ENCODE results near the gene SNED1. TPM values are rescaled to one million over a fixed set of nuclear protein-coding genes. Genes with fewer than 3 reads are reported as not detected.
"Not testable (repeated sequence)": the region's sequence is repeated elsewhere in the genome, so short reads cannot be mapped to it uniquely, and the experiment has no call there.

Gene SNED1
- total RNA-seq, 1 experiment from 2014 or later, result 22.0 TPM

DNA sequence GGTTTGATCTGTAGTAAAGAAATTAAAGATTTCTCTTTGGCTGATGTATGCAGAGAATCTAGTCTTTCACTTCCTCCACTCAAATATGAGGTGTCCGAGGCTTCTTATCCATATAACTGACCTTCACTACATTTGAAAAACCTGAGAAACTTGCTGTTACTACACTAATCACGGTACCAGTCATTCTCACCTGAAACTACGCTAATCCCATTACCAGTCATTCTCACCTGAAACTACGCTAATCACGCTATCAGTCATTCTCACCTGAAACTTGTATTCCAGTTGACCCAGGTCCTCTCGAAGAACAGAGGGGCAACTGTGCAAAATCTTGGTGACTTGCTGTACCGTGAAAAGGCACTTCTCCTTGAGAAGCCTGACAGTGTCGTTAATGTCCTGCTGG, 98.6 kb downstream of the SNED1 start:
- ChIA-PET POLR2A (interaction anchor here (1.3 to 1.4 kb wide), 2 partner anchors 12 to 38 kb away, joined by 3 to 5 read pairs; no protein-coding TSS in a partner anchor), CTCF (interaction anchor here (0.6 kb wide), 1 partner anchor 19 kb away, joined by 3 read pairs; no protein-coding TSS in a partner anchor)
- H3K36me3 Mint-ChIP-seq (ENCODE audit: insufficient read depth, unreplicated experiment), result peaks cover 56% of the 10 kb centered on the region
- no peaks in the 10 kb centered on the region for H3K27me3 Mint-ChIP-seq (ENCODE audit: insufficient read depth, unreplicated experiment)
- H3K4me1 Mint-ChIP-seq (ENCODE audit: insufficient read depth, unreplicated experiment), result peaks cover 12% of the 10 kb centered on the region
- DNase-seq (ENCODE audit: unreplicated experiment), result no peak
- BruUV-seq (replicated peaks), result no TSS peak
- no peak overlapping the region for H3K4me3 Mint-ChIP-seq (ENCODE audit: unreplicated experiment)
- TF ChIP-seq, protein P1, sequence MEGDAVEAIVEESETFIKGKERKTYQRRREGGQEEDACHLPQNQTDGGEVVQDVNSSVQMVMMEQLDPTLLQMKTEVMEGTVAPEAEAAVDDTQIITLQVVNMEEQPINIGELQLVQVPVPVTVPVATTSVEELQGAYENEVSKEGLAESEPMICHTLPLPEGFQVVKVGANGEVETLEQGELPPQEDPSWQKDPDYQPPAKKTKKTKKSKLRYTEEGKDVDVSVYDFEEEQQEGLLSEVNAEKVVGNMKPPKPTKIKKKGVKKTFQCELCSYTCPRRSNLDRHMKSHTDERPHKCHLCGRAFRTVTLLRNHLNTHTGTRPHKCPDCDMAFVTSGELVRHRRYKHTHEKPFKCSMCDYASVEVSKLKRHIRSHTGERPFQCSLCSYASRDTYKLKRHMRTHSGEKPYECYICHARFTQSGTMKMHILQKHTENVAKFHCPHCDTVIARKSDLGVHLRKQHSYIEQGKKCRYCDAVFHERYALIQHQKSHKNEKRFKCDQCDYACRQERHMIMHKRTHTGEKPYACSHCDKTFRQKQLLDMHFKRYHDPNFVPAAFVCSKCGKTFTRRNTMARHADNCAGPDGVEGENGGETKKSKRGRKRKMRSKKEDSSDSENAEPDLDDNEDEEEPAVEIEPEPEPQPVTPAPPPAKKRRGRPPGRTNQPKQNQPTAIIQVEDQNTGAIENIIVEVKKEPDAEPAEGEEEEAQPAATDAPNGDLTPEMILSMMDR (IDR thresholded peaks at IDR 0.05; ENCODE audit: unreplicated experiment), result no peak
- no peak overlapping the region for H3K27ac Mint-ChIP-seq (ENCODE audit: low read depth, unreplicated experiment)
- H3K9me3 Mint-ChIP-seq (ENCODE audit: unreplicated experiment), result no peaks in the 10 kb centered on the region
- intact Hi-C loops (cut with micrococcal nuclease), result no loop called here

DNA sequence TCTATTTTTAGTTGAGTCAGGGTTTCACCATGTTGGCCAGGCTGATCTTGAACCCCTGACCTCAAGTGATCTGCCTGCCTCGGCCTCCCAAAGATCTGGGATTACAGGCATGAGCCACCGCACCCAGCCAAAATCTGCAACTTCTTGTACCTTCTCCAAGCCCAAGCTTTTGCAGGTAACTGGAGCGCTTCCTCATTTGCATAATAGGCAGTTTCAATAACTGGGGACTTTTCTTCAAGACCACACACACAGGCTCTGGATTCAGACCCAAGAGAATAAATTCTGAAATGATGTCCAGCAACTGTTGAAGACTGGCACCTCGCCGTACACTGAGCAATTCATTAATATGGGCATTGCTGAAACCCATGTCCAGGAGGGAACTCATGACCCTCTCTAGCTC, 100.8 kb downstream of the SNED1 start:
- Mint-ChIP-seq H3K27me3 (ENCODE audit: insufficient read depth, unreplicated experiment) (no peaks in the 10 kb centered on the region), H3K4me1 (ENCODE audit: insufficient read depth, unreplicated experiment) (peaks cover 17% of the 10 kb centered on the region), H3K36me3 (ENCODE audit: insufficient read depth, unreplicated experiment) (peaks cover 52% of the 10 kb centered on the region), H3K9me3 (ENCODE audit: unreplicated experiment) (no peaks in the 10 kb centered on the region), H3K4me3 (ENCODE audit: unreplicated experiment) (no peak overlapping the region), H3K27ac (ENCODE audit: low read depth, unreplicated experiment) (no peak overlapping the region)
- intact Hi-C loops (cut with micrococcal nuclease), result no loop called here
- CTCF ChIA-PET, result interaction anchor here (0.5 to 0.7 kb wide), 3 partner anchors 20 to 45 kb away, joined by 3 read pairs; no protein-coding TSS in a partner anchor
- POLR2A ChIA-PET, result interaction anchor here (4.4 kb wide), 1 partner anchor 38 kb away, joined by 22 read pairs; no protein-coding TSS in a partner anchor
- TF ChIP-seq, protein P1 (IDR thresholded peaks at IDR 0.05; ENCODE audit: unreplicated experiment), result no peak
- no TSS peak for BruUV-seq (replicated peaks)
- no peak for DNase-seq (ENCODE audit: unreplicated experiment)

DNA sequence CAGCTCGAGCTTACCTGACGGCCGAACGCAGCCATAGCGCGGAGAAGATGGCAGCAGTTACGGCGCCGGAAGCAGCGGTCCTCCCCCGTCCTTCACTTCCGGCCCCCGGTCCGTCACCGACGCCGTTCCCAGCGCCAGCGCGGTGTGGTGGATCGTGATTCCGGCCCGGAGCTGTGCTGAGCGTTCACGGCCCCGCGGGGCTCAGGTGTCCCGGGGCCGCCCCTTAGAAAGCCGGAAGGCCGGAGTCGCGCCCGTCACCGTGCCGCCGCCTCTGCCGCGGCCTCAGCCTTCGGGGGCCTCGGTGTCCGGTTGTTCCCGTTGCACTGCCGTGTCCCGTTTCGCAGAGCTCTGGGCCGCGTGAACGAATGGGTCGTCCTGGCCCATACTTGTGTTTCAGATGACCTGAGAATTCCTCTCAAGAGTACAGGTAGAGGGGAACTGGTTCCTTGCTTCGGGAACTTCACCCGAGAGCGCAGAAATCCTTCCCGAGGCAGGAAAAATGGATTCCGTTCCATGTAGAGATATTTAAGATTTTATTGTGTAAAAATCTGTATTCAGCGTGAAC, 103.9 kb downstream of the SNED1 start, which contains the start of gene MTERF4:
MTERF4 (minus strand) TSS at position 49 of the 565 bp plus-strand sequence; CDS start at position 35, 14 bp downstream.
- Mint-ChIP-seq H3K9me3 (ENCODE audit: unreplicated experiment) (no peaks in the 10 kb centered on the region), H3K27me3 (ENCODE audit: insufficient read depth, unreplicated experiment) (no peaks in the 10 kb centered on the region), H3K36me3 (ENCODE audit: insufficient read depth, unreplicated experiment) (peaks cover 26% of the 10 kb centered on the region), H3K27ac (ENCODE audit: low read depth, unreplicated experiment) (peak within 1 kb of the TSS; percentile 92), H3K4me3 (ENCODE audit: unreplicated experiment) (peak within 1 kb of the TSS; percentile 94), H3K4me1 (ENCODE audit: insufficient read depth, unreplicated experiment) (peaks cover 11% of the 10 kb centered on the region)
- DNase-seq (ENCODE audit: unreplicated experiment), result peak; percentile 88
- no TSS peak for BruUV-seq (replicated peaks)
- ChIA-PET POLR2A (interaction anchor here (0.5 to 4.4 kb wide), 27 partner anchors 9 to 541 kb away, joined by 3 to 38 read pairs (median 4); partner anchors contain the start of genes ATG4B, CAPN10, DUSP28 and PASK), CTCF (interaction anchor here (1.0 kb wide), 1 partner anchor 17 kb away, joined by 3 read pairs; no protein-coding TSS in a partner anchor)
- TF ChIP-seq, protein P1 (IDR thresholded peaks at IDR 0.05; ENCODE audit: unreplicated experiment), result no peak
- intact Hi-C loops (cut with micrococcal nuclease), result loop anchor here (2.0 kb wide), 1 partner anchor 46 kb away; the partner anchor contains the start of gene PASK

DNA sequence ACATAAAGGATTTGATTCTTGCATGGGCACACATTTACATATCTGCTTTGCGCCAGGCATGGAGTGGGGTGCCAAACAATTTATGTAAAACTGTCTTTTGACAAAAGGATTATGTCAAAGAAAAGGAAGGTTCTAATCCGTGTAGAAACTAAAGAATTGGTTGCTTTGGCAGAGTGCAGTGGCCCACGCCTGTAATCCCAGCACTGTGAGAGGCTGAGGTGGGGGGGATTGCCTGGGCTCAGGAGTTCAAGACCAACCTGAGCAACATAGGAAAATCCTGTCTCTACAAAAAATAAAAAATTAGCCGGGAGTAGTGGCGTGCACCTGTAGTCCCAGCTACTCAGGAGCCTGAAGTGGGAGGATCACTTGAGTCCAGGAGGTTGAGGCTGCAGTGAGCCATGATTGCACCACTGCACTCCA, 104.8 kb downstream of the SNED1 start:
- Mint-ChIP-seq H3K27me3 (ENCODE audit: insufficient read depth, unreplicated experiment) (no peaks in the 10 kb centered on the region), H3K27ac (ENCODE audit: low read depth, unreplicated experiment) (peak overlapping the region; percentile 92), H3K4me3 (ENCODE audit: unreplicated experiment) (peak overlapping the region; percentile 94), H3K9me3 (ENCODE audit: unreplicated experiment) (no peaks in the 10 kb centered on the region), H3K36me3 (ENCODE audit: insufficient read depth, unreplicated experiment) (peaks cover 26% of the 10 kb centered on the region), H3K4me1 (ENCODE audit: insufficient read depth, unreplicated experiment) (peaks cover 11% of the 10 kb centered on the region)
- BruUV-seq (replicated peaks), result no TSS peak
- intact Hi-C loops (cut with micrococcal nuclease), result loop anchor here (2.0 kb wide), 1 partner anchor 46 kb away; the partner anchor contains the start of gene PASK
- ChIA-PET POLR2A (interaction anchor here (0.8 to 4.4 kb wide), 3 partner anchors 9 to 47 kb away, joined by 3 to 38 read pairs (median 22); partner anchors contain the start of genes PASK and PPP1R7), CTCF (interaction anchor here (0.7 kb wide), 3 partner anchors 94 to 812 kb away, joined by 3 to 4 read pairs (median 3); no protein-coding TSS in a partner anchor)
- no peak for DNase-seq (ENCODE audit: unreplicated experiment)
- TF ChIP-seq, protein P1 (IDR thresholded peaks at IDR 0.05; ENCODE audit: unreplicated experiment), result no peak

DNA sequence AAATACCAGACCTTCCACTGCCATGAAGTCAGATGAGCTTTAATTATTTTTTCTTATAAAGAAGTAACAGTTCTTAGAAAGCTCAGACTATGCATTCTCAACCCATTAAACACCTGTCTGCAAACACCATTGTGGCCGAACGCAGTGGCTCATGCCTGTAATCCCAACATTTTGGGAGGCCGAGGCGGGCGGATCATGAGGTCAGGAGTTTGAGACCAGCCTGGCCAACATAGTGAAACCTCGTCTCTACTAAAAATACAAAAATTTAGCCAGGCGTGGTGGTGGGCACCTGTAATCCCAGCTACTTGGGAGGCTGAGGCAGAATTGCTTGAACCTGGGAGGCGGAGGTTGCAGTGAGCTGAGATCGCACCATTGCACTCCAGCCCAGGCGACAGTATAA, 106.2 kb downstream of the SNED1 start:
- peaks cover 14% of the 10 kb centered on the region for H3K36me3 Mint-ChIP-seq (ENCODE audit: insufficient read depth, unreplicated experiment)
- CTCF ChIA-PET, result interaction anchor here (0.6 kb wide), 1 partner anchor 237 kb away, joined by 5 read pairs; no protein-coding TSS in a partner anchor
- POLR2A ChIA-PET, result interaction anchor here (1.0 kb wide), 1 partner anchor 45 kb away, joined by 3 read pairs; the partner anchor contains the start of gene PASK
- BruUV-seq (replicated peaks); H3K27ac Mint-ChIP-seq (ENCODE audit: low read depth, unreplicated experiment); H3K4me1 Mint-ChIP-seq (ENCODE audit: insufficient read depth, unreplicated experiment); H3K9me3 Mint-ChIP-seq (ENCODE audit: unreplicated experiment); H3K4me3 Mint-ChIP-seq (ENCODE audit: unreplicated experiment); H3K27me3 Mint-ChIP-seq (ENCODE audit: insufficient read depth, unreplicated experiment); DNase-seq (ENCODE audit: unreplicated experiment); intact Hi-C loops (cut with micrococcal nuclease): not testable (repeated sequence)

All from MCF 10A (cell line).